GM06990 (cell line): ENCODE measurements around the gene PVALB.

Source experiments
- DNase-seq: peaks from one replicate; pipeline ENCODE4 v3.0.0-alpha.2; 2011; ENCODE audit not compliant: insufficient read length; ENCODE audit errors: extremely low read depth
- H3K27me3 ChIP-seq: replicated peaks from 2 replicates; pipeline ENCODE4 v1.6.0; 2011; ENCODE audit warnings: low read length; ENCODE audit not compliant: control insufficient read depth, insufficient read depth
- H3K36me3 ChIP-seq: 2 replicates; pipeline ENCODE4 v1.5.1; 2011; ENCODE audit warnings: low read length; ENCODE audit not compliant: control insufficient read depth, insufficient read depth
- H3K4me3 ChIP-seq: replicated peaks from 2 replicates; pipeline ENCODE4 v1.5.1; 2011; ENCODE audit warnings: low read depth, mild to moderate bottlenecking, control low read depth, low read length
- TF ChIP-seq, protein P1 (sequence below): IDR thresholded peaks from 2 replicates; pipeline ENCODE4 v1.5.1; 2011; ENCODE audit warnings: low read length, control low read depth, mild to moderate bottlenecking, inconsistent platforms; ENCODE audit not compliant: insufficient read depth, poor library complexity, severe bottlenecking

PVALB gene

GRCh38 chr22:36762687-36763260 is 54.1 kb downstream of the PVALB start:
- no peak for DNase-seq
- Histone ChIP-seq H3K4me3 (no peak overlapping the region), H3K27me3 (no peaks in the 10 kb centered on the region), H3K36me3 (no peaks in the 10 kb centered on the region; the same call in 1 of the 2 replicates)
- TF ChIP-seq, protein P1, sequence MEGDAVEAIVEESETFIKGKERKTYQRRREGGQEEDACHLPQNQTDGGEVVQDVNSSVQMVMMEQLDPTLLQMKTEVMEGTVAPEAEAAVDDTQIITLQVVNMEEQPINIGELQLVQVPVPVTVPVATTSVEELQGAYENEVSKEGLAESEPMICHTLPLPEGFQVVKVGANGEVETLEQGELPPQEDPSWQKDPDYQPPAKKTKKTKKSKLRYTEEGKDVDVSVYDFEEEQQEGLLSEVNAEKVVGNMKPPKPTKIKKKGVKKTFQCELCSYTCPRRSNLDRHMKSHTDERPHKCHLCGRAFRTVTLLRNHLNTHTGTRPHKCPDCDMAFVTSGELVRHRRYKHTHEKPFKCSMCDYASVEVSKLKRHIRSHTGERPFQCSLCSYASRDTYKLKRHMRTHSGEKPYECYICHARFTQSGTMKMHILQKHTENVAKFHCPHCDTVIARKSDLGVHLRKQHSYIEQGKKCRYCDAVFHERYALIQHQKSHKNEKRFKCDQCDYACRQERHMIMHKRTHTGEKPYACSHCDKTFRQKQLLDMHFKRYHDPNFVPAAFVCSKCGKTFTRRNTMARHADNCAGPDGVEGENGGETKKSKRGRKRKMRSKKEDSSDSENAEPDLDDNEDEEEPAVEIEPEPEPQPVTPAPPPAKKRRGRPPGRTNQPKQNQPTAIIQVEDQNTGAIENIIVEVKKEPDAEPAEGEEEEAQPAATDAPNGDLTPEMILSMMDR, result no peak

DNA sequence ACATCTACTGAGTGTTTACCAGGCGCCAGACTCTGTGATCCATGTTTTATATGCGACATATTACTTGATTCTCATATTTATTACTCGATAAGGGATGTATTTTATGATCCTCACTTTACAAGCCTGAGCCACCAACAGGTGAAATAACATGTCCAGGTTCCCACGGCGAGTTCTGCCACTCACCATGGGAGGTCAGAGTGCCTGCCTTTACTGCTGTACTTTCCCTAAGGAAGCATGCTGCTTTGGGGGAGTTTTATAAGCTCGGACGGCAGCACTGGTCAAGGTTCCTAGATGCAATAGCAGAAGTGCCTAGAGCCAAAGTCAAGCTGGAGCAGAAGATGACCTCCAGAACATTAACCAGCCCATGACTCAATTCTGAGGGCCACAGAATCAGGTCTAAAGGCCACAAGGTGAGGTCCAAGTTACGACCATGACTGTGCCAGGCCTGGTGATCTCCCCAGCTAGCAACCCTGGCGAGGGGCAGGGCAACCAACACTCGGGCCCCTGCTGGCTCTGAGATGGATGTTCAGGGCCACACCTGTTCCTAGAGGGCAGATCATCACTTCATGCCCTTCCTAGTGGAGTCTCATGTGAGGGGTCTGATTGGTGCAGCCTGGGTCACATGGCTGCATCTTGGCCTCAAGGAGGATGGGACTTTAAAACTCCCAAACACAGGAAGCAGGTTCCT is 55.1 kb downstream of the PVALB start:
- Histone ChIP-seq H3K27me3 (no peaks in the 10 kb centered on the region), H3K36me3 (no peaks in the 10 kb centered on the region), H3K4me3 (no peak overlapping the region)
- TF ChIP-seq, protein P1, result no peak
- no peak for DNase-seq

- H3K27me3 ChIP-seq, result no peaks in the 10 kb centered on the region
- TF ChIP-seq, protein P1, result no peak
- no peak overlapping the region for H3K4me3 ChIP-seq
- no peak for DNase-seq
- H3K36me3 ChIP-seq, result no peaks in the 10 kb centered on the region
Measured at GRCh38 chr22:36760786-36761185, 56.0 kb downstream of the PVALB start.

DNA sequence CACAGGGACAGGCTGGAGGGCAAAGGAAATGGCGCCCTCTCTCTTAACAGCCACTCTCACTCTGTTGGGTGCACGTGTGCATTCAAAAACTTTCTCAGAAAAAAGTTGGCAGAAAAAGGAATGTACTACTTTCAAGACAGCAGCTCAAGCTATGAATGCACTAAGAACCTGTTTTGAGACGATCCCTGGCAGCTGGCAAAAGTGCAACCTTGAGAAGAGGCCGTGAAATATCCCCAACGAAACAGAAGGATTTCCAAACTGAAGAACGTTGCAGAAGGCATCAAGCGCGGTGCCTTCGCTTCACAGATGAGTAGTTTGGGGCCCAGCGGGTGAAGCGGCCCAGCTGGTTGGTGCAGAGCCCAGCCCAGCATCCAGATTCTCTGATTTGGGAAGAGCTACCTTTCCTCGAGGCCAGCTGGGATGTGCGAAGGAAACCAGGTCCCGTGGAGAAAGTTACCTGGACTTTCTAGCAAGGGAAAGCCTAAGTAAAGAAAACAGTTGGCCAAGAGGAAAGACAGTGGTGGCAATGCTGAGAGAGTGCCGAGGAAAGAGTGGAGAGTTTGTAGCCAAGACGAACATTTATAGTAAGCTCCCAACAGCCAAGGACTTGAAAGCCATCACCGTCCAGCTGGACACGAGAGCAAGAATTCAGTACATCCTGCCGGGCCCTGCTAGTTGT is 57.2 kb downstream of the PVALB start:
- no peaks in the 10 kb centered on the region for H3K36me3 ChIP-seq
- no peaks in the 10 kb centered on the region for H3K27me3 ChIP-seq
- TF ChIP-seq, protein P1, result peak; percentile 3
- no peak overlapping the region for H3K4me3 ChIP-seq
- no peak for DNase-seq

- Histone ChIP-seq H3K4me3 (no peak overlapping the region), H3K36me3 (no peaks in the 10 kb centered on the region), H3K27me3 (no peaks in the 10 kb centered on the region)
- no peak for DNase-seq
- TF ChIP-seq, protein P1, result no peak
Measured at GRCh38 chr22:36758792-36759271, 58.0 kb downstream of the PVALB start.
